NCI-H1930 (cell line): ENCODE data around the gene LRPPRC.

Source experiments
- DNase-seq, 2 experiments: peaks; one replicate each; lab custom pipeline; 2025; lab: John Stamatoyannopoulos, UW

LRPPRC gene

GRCh38 chr2:43854671-43855070, 141.1 kb downstream of the LRPPRC start:
- DNase-seq: no peak

GRCh38 chr2:43853141-43854081, 142.4 kb downstream of the LRPPRC start:
- DNase-seq: no peak

GRCh38 chr2:43852196-43852730, 143.5 kb downstream of the LRPPRC start:
- DNase-seq: no peak

GRCh38 chr2:43851011-43851980, 144.5 kb downstream of the LRPPRC start:
- no peak for DNase-seq

- no peak for DNase-seq
Measured at GRCh38 chr2:43848214-43848613, 147.6 kb downstream of the LRPPRC start.

- DNase-seq: no peak
Measured at GRCh38 chr2:43846140-43846793, 149.5 kb downstream of the LRPPRC start.

- no peak for DNase-seq
Measured at GRCh38 chr2:43845181-43845580, 150.6 kb downstream of the LRPPRC start.

GRCh38 chr2:43842866-43843226, 152.9 kb downstream of the LRPPRC start:
- DNase-seq: no peak

GRCh38 chr2:43841949-43842865, 153.6 kb downstream of the LRPPRC start:
- DNase-seq: no peak

- no peak for DNase-seq
Measured at GRCh38 chr2:43840965-43841364, 154.8 kb downstream of the LRPPRC start.

GRCh38 chr2:43839776-43840564, 155.8 kb downstream of the LRPPRC start:
- no peak for DNase-seq

- DNase-seq: no peak
Measured at GRCh38 chr2:43838560-43839267, 157.1 kb downstream of the LRPPRC start, which contains the start of the genes ABCG5 and ABCG8. ABCG5 (minus strand) TSS chr2:43838839; CDS start chr2:43838679, 160 bp downstream. ABCG8 (plus strand) TSS chr2:43838971; CDS start chr2:43839054, 83 bp downstream.

GRCh38 chr2:43837831-43838559, 157.8 kb downstream of the LRPPRC start:
- no peak for DNase-seq

- DNase-seq: no peak
Measured at GRCh38 chr2:43837033-43837432, 158.8 kb downstream of the LRPPRC start.
